Mesendoderm (in vitro differentiated cells): ENCODE measurements around the gene HERPUD2.

Experiments used
- DNase-seq: peaks from one replicate; pipeline ENCODE4 v3.0.0; 2013
- H2AK5ac ChIP-seq: 2 replicates; pipeline ENCODE4 v1.6.1; 2013; ENCODE audit warnings: low read length, inconsistent platforms
- H2BK120ac ChIP-seq: 2 replicates; pipeline ENCODE4 v1.6.1; 2013; ENCODE audit warnings: low read depth, mild to moderate bottlenecking, low read length, moderate library complexity, mixed read lengths
- H2BK15ac ChIP-seq: replicated peaks from 2 replicates; pipeline ENCODE4 v1.6.1; 2013; ENCODE audit warnings: low read depth, mild to moderate bottlenecking, moderate library complexity
- H2BK5ac ChIP-seq: 2 replicates; pipeline ENCODE4 v1.6.1; 2013; ENCODE audit warnings: low read length, inconsistent platforms
- H3K18ac ChIP-seq: 2 replicates; pipeline ENCODE4 v1.6.1; 2013; ENCODE audit warnings: mild to moderate bottlenecking, low read length, mixed read lengths
- H3K23ac ChIP-seq: one replicate; pipeline ENCODE4 v1.6.1; 2013; ENCODE audit warnings: low read length
- H3K27ac ChIP-seq: 2 replicates; pipeline ENCODE4 v1.5.1; 2013; ENCODE audit warnings: low read depth, mild to moderate bottlenecking, inconsistent platforms, low read length, moderate library complexity
- H3K27me3 ChIP-seq: 2 replicates; pipeline ENCODE4 v1.6.1; 2013; ENCODE audit warnings: low read length, control low read depth, mild to moderate bottlenecking, inconsistent platforms; ENCODE audit not compliant: insufficient read depth, poor library complexity
- H3K36me3 ChIP-seq: 2 replicates; pipeline ENCODE4 v1.6.1; 2013; ENCODE audit warnings: low read length, inconsistent platforms; ENCODE audit not compliant: control insufficient read depth, insufficient read depth
- H3K4ac ChIP-seq: one replicate; pipeline ENCODE4 v1.6.1; 2013; ENCODE audit warnings: low read depth, mild to moderate bottlenecking, low read length, moderate library complexity
- H3K4me1 ChIP-seq: 2 replicates; pipeline ENCODE4 v1.6.1; 2013; ENCODE audit warnings: low read depth, low read length, inconsistent platforms; ENCODE audit not compliant: control insufficient read depth
- H3K4me2 ChIP-seq: 2 replicates; pipeline ENCODE4 v1.6.1; 2013; ENCODE audit warnings: low read length
- H3K4me3 ChIP-seq: 2 replicates; pipeline ENCODE4 v1.5.1; 2013; ENCODE audit warnings: mild to moderate bottlenecking, low read length
- H3K56ac ChIP-seq: one replicate; pipeline ENCODE4 v1.6.1; 2013; ENCODE audit warnings: low read length
- H3K79me1 ChIP-seq: 2 replicates; pipeline ENCODE4 v1.6.1; 2013; ENCODE audit warnings: low read length, inconsistent platforms
- H3K79me2 ChIP-seq: 2 replicates; pipeline ENCODE4 v1.6.1; 2013; ENCODE audit warnings: mild to moderate bottlenecking, low read length; ENCODE audit not compliant: control insufficient read depth, insufficient read depth
- H3K9ac ChIP-seq: 2 replicates; pipeline ENCODE4 v1.6.1; 2013; ENCODE audit warnings: low read length, inconsistent platforms
- H4K5ac ChIP-seq: one replicate; pipeline ENCODE4 v1.6.1; 2013; ENCODE audit warnings: low read length
- H4K8ac ChIP-seq: one replicate; pipeline ENCODE4 v1.6.1; 2013; ENCODE audit warnings: low read depth, mild to moderate bottlenecking, control low read depth, low read length, moderate library complexity
- WGBS: extraction: QIAGEN DNeasy Blood & Tissue Kit; methylation state at CpG from one replicate; pipeline ENCODE4 v1.1.7; 2013; ENCODE audit warnings: low lambda C conversion rate, missing lambda C conversion rate; ENCODE audit not compliant: insufficient coverage; ENCODE audit errors: extremely low coverage; 5-methylcytosine and 5-hydroxymethylcytosine counted together

Gene HERPUD2

GRCh38 chr7:35731349-35731748, 36.4 kb upstream of the HERPUD2 start:
- Histone ChIP-seq H2AK5ac (no peak overlapping the region), H3K36me3 (no peaks in the 10 kb centered on the region), H3K4me1 (peaks cover 2% of the 10 kb centered on the region), H3K9ac (no peak overlapping the region), H3K79me1 (no peaks in the 10 kb centered on the region), H4K8ac (no peak overlapping the region), H2BK5ac (no peak overlapping the region), H3K18ac (no peak overlapping the region), H3K4me3 (no peak overlapping the region), H4K5ac (no peak overlapping the region), H2BK120ac (no peak overlapping the region), H3K27me3 (no peaks in the 10 kb centered on the region), H3K4me2 (no peak overlapping the region), H3K79me2 (no peaks in the 10 kb centered on the region), H3K23ac (no peak overlapping the region), H3K27ac (no peak overlapping the region), H3K4ac (no peak overlapping the region), H2BK15ac (no peak overlapping the region), H3K56ac (no peak overlapping the region)
- no CpG with 5 or more reads among the region's 3 CpGs for WGBS
- no peak for DNase-seq

- Histone ChIP-seq H3K56ac (no peak overlapping the region), H3K23ac (no peak overlapping the region), H3K18ac (no peak overlapping the region), H4K8ac (no peak overlapping the region), H3K4me1 (peaks cover 2% of the 10 kb centered on the region), H3K4me3 (no peak overlapping the region), H3K27me3 (no peaks in the 10 kb centered on the region), H3K36me3 (no peaks in the 10 kb centered on the region), H4K5ac (no peak overlapping the region), H3K79me1 (no peaks in the 10 kb centered on the region), H3K4ac (no peak overlapping the region), H3K27ac (no peak overlapping the region), H2BK5ac (no peak overlapping the region), H3K79me2 (no peaks in the 10 kb centered on the region), H2AK5ac (no peak overlapping the region), H2BK15ac (no peak overlapping the region), H2BK120ac (no peak overlapping the region), H3K9ac (no peak overlapping the region), H3K4me2 (no peak overlapping the region)
- DNase-seq = no peak
- no CpG with 5 or more reads among the region's 3 CpGs for WGBS
Measured at GRCh38 chr7:35729061-35729783, 34.3 kb upstream of the HERPUD2 start.

DNA sequence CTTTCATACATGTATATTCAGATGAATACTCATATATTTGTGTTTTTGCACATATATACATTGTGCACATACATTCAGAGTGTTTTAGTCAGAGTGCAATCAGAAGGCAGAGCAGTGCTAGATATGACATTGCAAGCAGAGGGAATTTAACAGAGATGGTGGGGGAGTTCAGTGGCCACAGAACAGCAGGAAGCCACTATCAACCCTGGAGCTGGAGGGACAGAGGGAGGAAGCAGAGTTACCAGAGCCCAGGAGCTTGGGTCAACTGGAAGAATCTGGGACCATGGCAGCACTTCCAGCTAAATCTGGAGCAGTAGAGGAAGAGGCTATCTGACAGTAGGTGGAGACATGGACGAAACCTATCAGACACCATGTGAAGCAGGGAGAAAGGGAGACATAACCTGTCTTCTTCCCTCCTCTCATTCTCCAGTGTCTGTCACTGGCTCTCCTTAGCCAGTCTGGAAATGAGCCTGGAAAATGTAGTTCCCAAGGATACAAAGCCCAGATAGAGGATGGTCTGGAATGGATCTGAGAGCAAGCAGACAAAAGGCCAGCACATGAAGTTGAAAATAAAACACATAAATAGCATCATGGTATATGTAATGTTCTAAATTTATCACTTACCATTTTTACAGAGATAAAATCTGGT, 33.6 kb upstream of the HERPUD2 start:
- Histone ChIP-seq H3K9ac (no peak overlapping the region), H3K18ac (no peak overlapping the region), H3K27ac (no peak overlapping the region), H4K8ac (no peak overlapping the region), H2BK15ac (no peak overlapping the region), H3K4me3 (no peak overlapping the region), H3K36me3 (no peaks in the 10 kb centered on the region), H3K79me1 (no peaks in the 10 kb centered on the region), H3K23ac (no peak overlapping the region), H2BK120ac (no peak overlapping the region), H3K4me2 (no peak overlapping the region), H3K4me1 (no peaks in the 10 kb centered on the region), H2BK5ac (no peak overlapping the region), H2AK5ac (no peak overlapping the region), H4K5ac (no peak overlapping the region), H3K27me3 (no peaks in the 10 kb centered on the region), H3K56ac (peak overlapping the region; percentile 31), H3K79me2 (no peaks in the 10 kb centered on the region), H3K4ac (no peak overlapping the region)
- DNase-seq = no peak
- WGBS = no CpG with 5 or more reads among the region's 1 CpG

- Histone ChIP-seq H3K18ac (no peak overlapping the region), H3K9ac (no peak overlapping the region), H4K8ac (no peak overlapping the region), H3K27me3 (no peaks in the 10 kb centered on the region), H3K79me1 (no peaks in the 10 kb centered on the region), H3K56ac (no peak overlapping the region), H2BK15ac (no peak overlapping the region), H2BK5ac (no peak overlapping the region), H3K4me2 (no peak overlapping the region), H3K23ac (no peak overlapping the region), H2AK5ac (no peak overlapping the region), H3K4ac (no peak overlapping the region), H2BK120ac (no peak overlapping the region), H3K36me3 (no peaks in the 10 kb centered on the region), H3K4me1 (no peaks in the 10 kb centered on the region), H3K4me3 (no peak overlapping the region), H3K27ac (no peak overlapping the region), H3K79me2 (no peaks in the 10 kb centered on the region), H4K5ac (no peak overlapping the region)
- no CpG with 5 or more reads among the region's 2 CpGs for WGBS
- DNase-seq = no peak
Measured at GRCh38 chr7:35727571-35727970, 32.6 kb upstream of the HERPUD2 start.

DNA sequence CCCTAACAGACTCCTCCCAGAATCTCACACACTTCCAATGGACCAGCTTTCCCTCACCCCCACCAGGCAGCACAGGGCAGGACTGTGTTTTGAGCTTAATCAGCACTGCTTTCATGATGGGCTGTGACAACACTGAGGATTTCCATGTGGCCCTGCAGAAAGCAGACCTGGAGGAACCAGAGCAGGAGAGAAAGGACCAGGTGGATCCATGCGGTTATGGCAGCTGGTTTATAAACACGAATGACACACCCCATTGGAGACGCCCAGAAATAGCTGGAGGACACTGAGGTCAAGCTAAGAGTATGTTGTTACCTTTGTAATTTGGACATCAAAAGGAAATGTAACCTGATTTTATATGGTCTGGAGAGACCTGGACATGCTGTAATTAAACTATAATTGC, 31.7 kb upstream of the HERPUD2 start:
- Histone ChIP-seq H2AK5ac (no peak overlapping the region), H3K56ac (no peak overlapping the region), H3K23ac (no peak overlapping the region), H2BK15ac (no peak overlapping the region), H4K8ac (no peak overlapping the region), H3K36me3 (no peaks in the 10 kb centered on the region), H3K79me1 (no peaks in the 10 kb centered on the region), H3K79me2 (no peaks in the 10 kb centered on the region), H3K27me3 (no peaks in the 10 kb centered on the region), H3K9ac (no peak overlapping the region), H3K27ac (no peak overlapping the region), H2BK120ac (no peak overlapping the region), H3K4me2 (no peak overlapping the region), H2BK5ac (no peak overlapping the region), H3K4me3 (no peak overlapping the region), H3K18ac (no peak overlapping the region), H3K4ac (no peak overlapping the region), H3K4me1 (no peaks in the 10 kb centered on the region), H4K5ac (no peak overlapping the region)
- no CpG with 5 or more reads among the region's 3 CpGs for WGBS
- DNase-seq = no peak
